Mammary microvascular endothelial cell (primary cell): ENCODE results near the gene NAA15. TPM values are rescaled to one million over a fixed set of nuclear protein-coding genes. Genes with fewer than 3 reads are reported as not detected.

Experiments used
- total RNA-seq: library from RNA; depleted of rRNA; stranded (reverse); fragments of >200 nt; gene quantifications from 2 replicates; pipeline ENCODE4 v1.2.3, GENCODE V29; 2015

The NAA15 gene
- 37.4 and 39.7 TPM in 2 replicates for total RNA-seq

GRCh38 chr4:139301113-139301820 lies at the start of gene NAA15:
TSS of gene NAA15 (plus strand) at chr4:139301505. CDS start at chr4:139301778, 273 bp downstream.

GRCh38 chr4:139279760-139280620 lies 21.3 kb upstream of the NAA15 start, which contains the start of gene MGARP:
TSS of gene MGARP (minus strand) at chr4:139280225. CDS start at chr4:139280158, 67 bp downstream.

GRCh38 chr4:139301821-139302611 lies 711 bp downstream of the NAA15 start, which contains the start of gene NDUFC1:
TSS of gene NDUFC1 (minus strand) at chr4:139302477. CDS start at chr4:139295798, 6,679 bp downstream.

GRCh38 chr4:139454111-139455045 lies 153.1 kb downstream of the NAA15 start, which contains the start of gene RAB33B:
TSS of gene RAB33B (plus strand) at chr4:139454121. CDS start at chr4:139454196, 75 bp downstream.

Other genes with a start within 250 kb of the NAA15 start
- 16.2 and 23.2 TPM in 2 replicates for gene ELF2, start 124.3 kb upstream of the NAA15 start, total RNA-seq
- gene MGARP, start 21.3 kb upstream of the NAA15 start, total RNA-seq: 0.69 and 0.93 TPM in 2 replicates
- gene NDUFC1, start 972 bp downstream of the NAA15 start, total RNA-seq: 53.0 and 73.9 TPM in 2 replicates
- 11.9 and 12.3 TPM in 2 replicates for gene RAB33B, start 152.6 kb downstream of the NAA15 start, total RNA-seq